ENCODE results near the gene PPAN.

DNA sequence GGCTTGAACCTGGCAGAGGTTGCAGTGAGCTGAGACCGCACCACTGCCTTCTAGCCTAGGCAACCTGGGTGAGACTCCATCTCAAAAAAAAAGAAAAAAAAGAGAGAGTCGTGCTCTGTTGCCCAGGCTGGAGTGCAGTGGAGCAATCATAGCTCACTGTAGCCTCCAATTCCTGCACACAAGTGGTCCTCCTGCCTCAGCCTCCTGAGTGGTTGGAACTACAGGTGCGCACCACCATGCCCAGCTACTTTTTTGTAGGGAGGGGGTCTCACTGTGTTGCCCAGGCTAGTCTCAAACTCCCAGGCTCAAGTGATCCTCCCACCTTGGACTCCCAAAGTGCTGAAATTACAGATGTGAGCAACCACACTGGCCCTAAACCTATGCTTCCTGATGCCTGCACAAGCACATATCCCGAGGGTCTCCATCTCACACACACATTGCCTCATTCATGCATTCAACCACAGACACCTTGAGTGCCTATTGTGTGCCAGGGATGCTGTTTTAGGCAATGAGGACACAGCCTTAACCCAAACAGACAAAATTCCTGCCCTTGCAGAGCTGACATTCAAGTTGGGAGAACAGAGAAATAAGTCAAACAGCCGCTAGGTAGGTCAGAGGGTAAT lies 5.9 kb upstream of the PPAN start:
- TF ChIP-seq, protein P1, sequence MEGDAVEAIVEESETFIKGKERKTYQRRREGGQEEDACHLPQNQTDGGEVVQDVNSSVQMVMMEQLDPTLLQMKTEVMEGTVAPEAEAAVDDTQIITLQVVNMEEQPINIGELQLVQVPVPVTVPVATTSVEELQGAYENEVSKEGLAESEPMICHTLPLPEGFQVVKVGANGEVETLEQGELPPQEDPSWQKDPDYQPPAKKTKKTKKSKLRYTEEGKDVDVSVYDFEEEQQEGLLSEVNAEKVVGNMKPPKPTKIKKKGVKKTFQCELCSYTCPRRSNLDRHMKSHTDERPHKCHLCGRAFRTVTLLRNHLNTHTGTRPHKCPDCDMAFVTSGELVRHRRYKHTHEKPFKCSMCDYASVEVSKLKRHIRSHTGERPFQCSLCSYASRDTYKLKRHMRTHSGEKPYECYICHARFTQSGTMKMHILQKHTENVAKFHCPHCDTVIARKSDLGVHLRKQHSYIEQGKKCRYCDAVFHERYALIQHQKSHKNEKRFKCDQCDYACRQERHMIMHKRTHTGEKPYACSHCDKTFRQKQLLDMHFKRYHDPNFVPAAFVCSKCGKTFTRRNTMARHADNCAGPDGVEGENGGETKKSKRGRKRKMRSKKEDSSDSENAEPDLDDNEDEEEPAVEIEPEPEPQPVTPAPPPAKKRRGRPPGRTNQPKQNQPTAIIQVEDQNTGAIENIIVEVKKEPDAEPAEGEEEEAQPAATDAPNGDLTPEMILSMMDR (IDR thresholded peaks at IDR 0.05) = no peak
- no peak for TF ChIP-seq POLR2A (IDR thresholded peaks at IDR 0.05)

Measured in testis (tissue), 2 donors.